ENCODE results near the gene MRAP2.
"Not testable (repeated sequence)": the region's sequence is repeated elsewhere in the genome, so short reads cannot be mapped to it uniquely, and the experiment has no call there.

The MRAP2 gene

DNA sequence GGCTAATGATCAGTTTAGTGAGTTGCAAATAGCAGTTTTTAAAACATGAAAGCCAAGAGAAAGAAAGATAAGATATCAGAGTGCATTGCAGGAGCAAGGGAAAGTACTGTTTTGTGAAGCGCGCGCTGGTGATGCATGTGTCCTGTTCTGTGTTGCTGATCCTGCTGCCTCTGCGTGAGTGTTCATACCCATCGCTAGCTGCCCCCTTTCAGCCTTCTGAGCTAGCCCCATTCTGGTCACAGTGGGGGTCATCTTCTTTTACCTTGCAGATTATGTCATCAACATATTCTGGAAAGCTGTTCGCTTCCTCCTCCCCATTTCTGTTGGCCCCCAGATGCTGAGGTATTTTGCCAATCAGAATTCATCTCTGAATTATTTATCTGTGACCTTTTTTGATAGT is 1.9 kb downstream of the MRAP2 start:
- DNase-seq, result no peak

DNA sequence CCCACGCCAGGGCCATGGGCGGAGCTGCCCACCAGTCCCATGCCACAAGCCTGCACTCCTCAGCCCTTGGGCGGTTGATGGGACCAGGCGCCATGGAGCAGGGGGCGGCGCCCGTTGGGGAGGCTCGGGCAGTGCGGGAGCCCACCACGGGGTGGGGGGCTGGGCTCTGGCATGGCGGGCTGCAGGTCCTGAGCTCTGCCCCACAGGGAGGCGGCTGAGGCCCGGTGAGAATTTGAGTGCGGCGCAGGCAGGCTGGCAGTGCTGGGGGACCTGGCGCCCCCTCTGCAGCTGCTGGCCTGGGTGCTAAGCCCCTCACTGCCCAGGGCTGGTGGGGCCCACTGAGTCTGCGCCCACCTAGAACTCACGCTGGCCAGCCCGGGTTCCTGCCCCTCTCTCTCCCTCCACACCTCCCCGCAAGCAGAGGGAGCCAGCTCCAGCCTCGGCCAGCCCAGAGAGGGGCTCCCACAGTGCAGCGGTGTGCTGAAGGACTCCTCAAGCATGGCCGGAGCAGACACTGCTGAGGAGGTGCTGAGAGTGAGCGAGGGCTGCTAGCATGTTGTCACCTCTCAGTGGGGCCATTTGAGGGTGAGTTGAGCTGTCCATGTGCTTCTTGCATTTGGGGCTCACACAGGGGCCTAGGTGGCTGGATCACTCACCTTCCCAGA is 4.0 kb downstream of the MRAP2 start:
- no peak for DNase-seq

DNA sequence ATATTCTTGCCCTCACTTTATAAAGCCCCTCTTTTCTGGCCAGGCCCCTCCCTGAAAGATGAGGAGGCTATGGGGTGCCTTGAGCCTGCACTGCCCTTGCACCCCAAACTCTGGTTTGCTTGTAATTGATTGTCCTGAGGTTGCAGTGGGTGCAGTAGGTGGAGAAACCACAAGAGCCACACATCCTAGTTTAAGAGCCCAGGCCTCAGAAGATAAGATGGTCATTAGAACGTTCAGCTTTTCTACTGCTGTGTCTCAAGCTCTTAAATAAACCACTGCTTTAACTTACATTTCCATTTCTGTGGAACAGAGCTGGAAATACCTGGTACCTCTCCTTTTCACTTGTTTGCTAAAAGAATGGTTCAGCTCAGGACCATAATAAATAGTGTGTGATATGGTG is 9.0 kb downstream of the MRAP2 start:
- no peak for DNase-seq

GRCh38 chr6:84043555-84043954 is 10.0 kb downstream of the MRAP2 start:
- DNase-seq, result no peak

- no peak for DNase-seq
Measured at GRCh38 chr6:84046755-84047154, 13.2 kb downstream of the MRAP2 start.

DNA sequence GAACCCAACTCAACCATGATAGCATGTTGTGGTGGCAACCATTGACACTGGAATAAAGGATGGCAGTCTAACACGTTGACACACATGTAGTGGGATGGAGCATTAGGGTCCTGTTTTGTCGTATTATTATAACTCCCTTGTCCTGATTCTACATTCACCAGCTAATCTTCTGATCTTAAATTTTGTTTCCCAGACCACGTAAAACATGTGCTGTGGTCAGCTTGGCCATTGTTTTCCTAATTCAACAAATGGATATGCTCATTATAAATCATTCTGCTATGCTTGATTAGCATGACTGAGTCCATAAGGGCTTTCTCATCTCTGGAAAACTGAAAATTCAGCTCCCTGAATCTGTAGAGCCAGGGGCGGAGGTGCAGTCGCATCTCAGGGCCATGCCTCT is 15.0 kb downstream of the MRAP2 start:
- no peak for DNase-seq

DNA sequence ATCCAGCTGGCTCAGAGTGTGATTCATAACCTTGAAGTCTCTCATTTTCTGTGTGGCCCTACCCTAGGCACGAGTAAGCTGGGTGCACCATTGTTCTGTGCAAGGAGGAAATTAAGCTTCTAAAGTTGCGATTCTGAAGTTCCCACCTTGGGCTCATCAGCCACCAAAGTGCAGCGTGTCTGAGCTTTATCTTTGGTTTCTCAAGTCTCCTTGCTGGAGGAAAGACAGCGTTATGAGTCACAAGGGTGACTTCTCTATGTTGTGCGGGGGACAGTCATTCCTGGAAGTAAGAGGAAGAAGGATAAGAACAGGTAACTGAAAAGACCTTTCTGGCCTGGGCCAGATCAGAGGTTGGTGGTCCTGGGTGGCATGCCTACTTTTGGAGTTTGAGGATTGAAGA is 16.8 kb downstream of the MRAP2 start:
- DNase-seq, result no peak

DNA sequence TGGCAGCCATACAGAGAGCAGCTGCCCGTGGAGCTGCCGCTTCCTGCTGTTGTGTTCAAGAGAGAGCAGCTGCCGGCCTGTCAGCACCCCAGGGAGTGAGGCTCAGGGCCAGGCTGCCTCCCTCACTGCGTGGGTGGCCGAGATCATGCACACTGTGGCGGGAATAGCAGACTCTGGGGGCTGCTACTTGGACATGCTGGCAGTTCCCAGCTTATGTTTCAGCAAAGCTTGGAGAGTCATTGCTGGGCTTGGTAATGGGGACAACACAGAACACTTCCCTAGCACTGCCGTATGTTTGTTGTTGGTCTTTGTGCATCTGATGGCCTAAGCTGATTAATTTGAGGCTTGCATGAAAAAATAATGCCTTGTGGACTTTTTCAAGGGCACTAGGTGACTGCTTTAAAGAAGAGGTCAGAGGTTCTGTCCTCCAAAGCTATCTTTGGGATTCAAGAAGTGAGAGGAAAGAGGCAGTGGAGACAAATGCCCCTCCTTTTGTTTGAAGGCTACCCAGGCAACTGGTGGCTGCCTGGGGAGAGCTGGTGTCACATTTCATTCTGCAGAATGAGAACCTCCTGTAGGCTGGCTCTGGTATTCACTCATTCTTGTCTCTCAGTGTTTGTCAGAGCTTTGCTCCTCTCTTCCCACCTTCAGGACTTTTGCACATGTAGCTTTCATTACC is 18.8 kb downstream of the MRAP2 start:
- DNase-seq, result peak; percentile 82

GRCh38 chr6:84052883-84053241 is 19.3 kb downstream of the MRAP2 start:
- no peak for DNase-seq

GRCh38 chr6:84055647-84056046 is 22.1 kb downstream of the MRAP2 start:
- DNase-seq, result no peak

DNA sequence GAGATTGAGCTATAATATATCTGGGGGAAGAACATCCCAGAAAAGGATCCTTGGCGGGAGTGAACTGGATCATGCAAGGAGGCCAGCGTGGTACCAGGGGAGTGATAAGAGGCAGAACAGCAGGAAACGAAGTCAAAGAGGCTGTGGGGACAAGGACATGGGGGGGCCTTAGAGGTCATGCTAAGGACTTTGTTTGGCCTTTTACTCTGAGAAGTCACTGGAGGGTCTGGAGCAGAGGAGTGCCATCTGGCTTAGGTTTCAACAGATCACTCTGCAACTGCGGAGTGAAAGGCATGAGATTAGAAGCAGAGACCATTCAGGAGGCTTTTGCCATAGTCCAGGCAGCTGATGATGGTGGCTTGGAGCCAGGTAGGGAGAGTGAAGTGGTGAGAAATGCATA is 24.3 kb downstream of the MRAP2 start:
- no peak for DNase-seq

- no peak for DNase-seq
Measured at GRCh38 chr6:84059082-84059481, 25.5 kb downstream of the MRAP2 start.

GRCh38 chr6:84061174-84061573 is 27.6 kb downstream of the MRAP2 start:
- no peak for DNase-seq

DNA sequence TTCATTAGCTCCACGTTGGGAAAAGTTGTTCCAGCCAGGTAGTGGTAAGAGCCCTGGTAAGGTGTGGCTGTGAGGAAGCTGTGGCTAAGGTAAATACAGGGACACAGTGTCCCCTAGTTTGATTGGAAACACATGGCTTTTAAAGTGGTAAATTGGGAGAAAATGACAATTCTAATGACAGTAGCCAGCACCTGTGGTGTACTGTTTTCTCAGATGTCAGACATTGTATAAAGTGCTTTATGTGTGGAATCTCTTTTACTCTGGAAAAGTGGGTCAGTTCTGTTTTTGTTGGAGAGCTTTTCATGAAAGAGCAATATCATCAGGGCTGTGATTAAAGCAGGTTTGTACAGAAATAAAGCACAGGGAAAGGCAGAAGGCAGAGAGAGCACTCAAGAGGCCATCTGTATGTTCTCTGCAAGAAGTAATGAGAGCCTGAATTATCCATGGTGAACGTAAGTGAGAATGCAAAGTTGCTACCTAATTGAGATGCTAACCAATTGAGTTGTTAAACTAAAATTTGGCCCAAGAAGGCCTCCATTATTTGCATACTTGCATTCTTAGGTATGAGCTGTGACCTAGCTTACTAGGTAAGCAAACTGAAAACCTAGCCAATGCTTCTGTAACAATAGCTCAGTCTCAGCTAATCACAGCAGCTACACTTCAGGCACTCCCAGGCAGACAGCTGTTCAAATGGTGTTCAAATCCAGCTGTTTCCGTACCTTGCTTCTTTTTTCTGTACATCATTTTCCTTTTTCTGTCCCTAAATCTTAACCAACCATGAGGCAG is 28.2 kb downstream of the MRAP2 start:
- DNase-seq, result peak; percentile 30

- DNase-seq, result no peak
Measured at GRCh38 chr6:84062519-84063154, 29.1 kb downstream of the MRAP2 start.

DNA sequence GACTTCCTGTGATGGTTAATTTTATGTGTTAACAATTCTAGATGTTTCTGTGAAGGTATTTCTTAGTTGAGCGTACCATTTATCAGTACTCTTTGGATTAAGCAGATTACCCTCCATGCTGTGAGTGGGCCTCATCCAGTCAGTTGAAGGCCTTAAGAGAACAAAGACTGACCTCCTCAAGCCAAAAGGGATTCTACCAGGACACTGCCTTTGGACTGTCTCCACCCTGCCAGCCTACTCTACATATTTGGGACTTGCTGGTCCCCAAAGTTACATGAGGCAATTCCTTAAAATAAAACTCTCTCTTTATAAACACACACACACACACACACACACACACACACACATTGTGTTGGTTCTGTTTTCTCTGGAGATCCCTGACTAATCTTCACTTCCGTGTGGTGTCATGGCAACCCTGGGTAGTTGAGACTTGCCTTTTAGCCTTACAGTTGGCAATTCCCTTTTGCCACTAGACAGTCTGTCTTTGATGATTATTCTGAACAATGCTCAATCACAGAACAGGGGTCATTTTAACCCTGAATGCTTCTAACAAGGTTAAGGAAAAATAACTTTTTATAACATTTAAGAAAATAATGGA is 32.2 kb downstream of the MRAP2 start:
- DNase-seq, result peak; percentile 60

- DNase-seq, result no peak
Measured at GRCh38 chr6:84066536-84066935, 33.0 kb downstream of the MRAP2 start.

- DNase-seq, result not testable (repeated sequence)
Measured at GRCh38 chr6:84068873-84069272, 35.3 kb downstream of the MRAP2 start.

- no peak for DNase-seq
Measured at GRCh38 chr6:84072442-84072997, 38.9 kb downstream of the MRAP2 start.

DNA sequence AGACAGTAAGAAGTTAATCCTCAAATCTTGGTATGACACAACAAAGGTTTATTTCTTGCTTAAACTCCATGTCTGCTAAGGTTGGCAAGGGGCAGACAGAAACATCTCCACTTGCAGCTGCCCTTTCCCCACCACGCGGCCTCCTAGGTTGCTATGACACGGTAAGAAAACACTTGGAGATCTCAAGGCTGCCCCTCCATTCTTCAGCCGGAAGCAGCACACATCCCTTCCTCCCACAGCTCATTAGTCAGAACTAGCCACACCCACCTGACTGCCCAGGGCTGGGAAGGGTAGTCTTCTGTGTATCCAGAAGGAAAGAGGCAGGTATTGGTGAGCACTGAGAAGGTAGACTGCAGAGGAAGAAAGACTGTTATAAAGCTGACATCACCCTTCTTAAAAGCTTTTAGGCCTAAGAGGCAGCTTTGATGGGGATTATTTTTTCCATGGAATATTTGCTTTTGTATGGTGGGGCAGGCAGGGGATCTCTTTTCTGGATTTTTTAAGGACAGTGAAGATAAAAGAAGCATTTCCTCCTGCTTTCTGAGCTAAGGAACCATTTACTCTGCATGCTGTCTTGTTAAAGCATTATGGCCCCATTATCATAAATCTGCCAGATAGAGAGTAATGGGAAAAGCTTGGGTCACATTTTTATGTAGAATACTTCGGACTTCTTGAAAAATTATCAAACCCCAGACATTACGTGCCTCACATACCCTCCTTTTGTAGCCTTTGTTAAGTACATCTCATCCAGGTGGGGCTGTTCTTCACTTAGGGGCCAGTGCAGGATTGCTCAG is 41.6 kb downstream of the MRAP2 start:
- DNase-seq, result no peak

- no peak for DNase-seq
Measured at GRCh38 chr6:84077645-84078044, 44.1 kb downstream of the MRAP2 start.

DNA sequence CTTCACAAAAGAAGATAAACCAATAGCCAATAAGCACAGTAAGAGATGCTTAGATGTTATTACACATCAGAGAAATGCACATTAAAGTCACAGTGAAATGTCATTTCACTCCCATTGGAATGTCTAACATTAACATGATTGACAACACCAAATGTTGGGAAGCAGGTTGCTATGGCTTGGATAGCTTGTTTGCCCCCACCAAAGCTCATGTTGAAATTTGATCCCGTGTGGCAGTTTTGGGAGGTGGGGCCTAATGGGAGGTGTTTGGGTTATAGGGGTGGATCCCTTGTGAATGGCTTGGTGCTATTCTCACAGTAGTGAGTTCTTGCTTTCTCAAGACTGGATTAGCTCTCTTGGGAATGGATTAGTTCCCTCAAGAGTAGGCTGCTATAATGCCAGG is 44.8 kb downstream of the MRAP2 start:
- no peak for DNase-seq

Data from NCI-H1436 treated with DMSO at 0.1 percent for 48 hours (cell line).